ENCODE measurements around the gene RPLP1.

GRCh38 chr15:69412274-69412673 is 40.3 kb upstream of the RPLP1 start:
- no peak for TF ChIP-seq CTCF (conservative IDR thresholded peaks at IDR 0.05 in 1 of 2, IDR thresholded peaks at IDR 0.05 in 1 of 2; ENCODE audit: low read depth in 1 of 2, low read length in 2 of 2)
- no peak for TF ChIP-seq EZH2 (IDR thresholded peaks at IDR 0.05; ENCODE audit: low read length, missing control alignments)
